NCI-H1436 (cell line): Measurements from ENCODE around the gene RALGAPA2.
A peak's percentile ranks its signal among the peaks of the same experiment; 100 is the strongest.

Experiments
- DNase-seq: peaks from one replicate; lab custom pipeline; 2025; lab: John Stamatoyannopoulos, UW

The RALGAPA2 gene

GRCh38 chr20:20683481-20684321 lies 28.7 kb downstream of the RALGAPA2 start:
- no peak for DNase-seq

DNA sequence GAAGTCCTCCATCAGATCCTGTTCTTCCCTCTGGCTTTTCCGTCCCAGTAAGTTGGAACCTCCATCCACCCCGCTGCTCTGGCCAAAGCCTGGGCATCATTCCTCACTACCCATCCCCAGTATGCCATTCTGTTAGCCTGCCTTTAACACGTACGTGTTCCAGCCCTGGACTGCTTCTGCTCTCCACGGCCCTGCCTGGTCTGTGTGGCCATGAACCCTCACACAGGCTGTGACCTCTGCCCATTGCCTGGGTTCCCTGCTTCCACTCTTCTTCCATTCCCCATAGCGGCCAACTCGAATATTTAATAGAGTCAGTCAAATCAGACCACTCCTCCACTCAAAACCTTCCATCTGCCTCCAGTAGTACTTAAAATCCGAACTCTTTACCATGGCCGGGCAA lies 29.4 kb downstream of the RALGAPA2 start:
- no peak for DNase-seq

- no peak for DNase-seq
These were observed 31.4 kb downstream of the RALGAPA2 start for GRCh38 chr20:20680991-20681508.

DNA sequence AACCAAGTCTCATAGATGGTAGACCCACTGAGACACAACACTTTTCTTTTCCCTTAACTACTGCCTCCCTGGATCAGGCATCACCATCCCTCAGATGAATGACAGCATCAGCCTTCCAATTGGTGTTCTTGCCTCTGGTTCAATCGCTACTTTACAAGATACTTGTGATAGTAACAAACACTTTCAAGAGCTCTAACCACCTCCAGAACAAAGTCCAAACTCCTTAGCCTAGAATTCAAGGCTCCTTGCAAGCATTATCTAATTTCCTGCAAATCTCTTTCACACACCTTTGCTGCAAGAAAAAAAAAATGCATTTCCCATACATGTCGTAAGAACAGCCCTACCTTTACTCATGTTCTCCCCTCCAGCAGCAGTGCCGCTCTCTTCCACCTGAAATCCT lies 33.1 kb downstream of the RALGAPA2 start:
- no peak for DNase-seq

DNA sequence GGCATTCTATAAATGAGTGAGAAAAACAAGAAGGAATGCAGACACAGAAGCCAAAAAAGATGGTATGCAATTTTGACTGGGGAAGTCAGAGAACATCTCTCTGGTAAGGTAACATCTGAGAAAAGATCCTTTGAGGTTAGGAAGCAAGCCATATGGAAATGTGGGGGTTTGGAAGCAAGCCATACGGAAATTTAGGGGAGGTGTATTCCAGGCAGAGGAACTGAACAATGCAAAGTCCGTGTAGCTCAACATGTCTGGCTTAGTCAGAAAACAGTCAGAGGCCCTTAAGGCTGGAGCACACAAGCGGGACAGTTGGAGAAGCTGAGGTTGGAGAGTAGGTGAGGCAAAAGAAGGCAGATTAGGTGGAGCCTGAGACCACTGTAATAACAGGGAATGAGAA lies 35.3 kb downstream of the RALGAPA2 start:
- no peak for DNase-seq

- no peak for DNase-seq
These were observed 43.8 kb downstream of the RALGAPA2 start for GRCh38 chr20:20668639-20669038.

GRCh38 chr20:20666359-20666758 lies 46.1 kb downstream of the RALGAPA2 start:
- DNase-seq, result no peak

- DNase-seq, result no peak
These were observed 46.7 kb downstream of the RALGAPA2 start for GRCh38 chr20:20665606-20666332.

- DNase-seq, result peak; percentile 17
These were observed 47.5 kb downstream of the RALGAPA2 start for GRCh38 chr20:20664795-20665589.

DNA sequence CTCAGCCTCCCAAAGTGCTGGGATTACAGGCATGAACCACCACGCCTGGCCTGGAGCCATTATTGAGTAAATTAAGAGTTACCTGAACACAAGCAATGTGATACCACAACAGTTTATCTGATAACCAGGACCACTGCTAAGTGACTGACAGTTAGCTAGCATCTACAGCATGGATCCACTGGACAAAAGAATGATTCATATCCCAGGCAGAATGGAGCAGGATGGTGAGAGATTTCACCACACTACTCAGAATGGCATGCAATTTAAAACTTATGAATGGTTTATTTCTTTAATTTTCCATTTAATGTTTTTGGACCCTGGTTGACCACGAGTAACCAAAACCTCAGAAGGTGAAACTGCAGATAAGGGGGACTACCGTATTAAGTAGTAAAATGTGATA lies 48.6 kb downstream of the RALGAPA2 start:
- no peak for DNase-seq

DNA sequence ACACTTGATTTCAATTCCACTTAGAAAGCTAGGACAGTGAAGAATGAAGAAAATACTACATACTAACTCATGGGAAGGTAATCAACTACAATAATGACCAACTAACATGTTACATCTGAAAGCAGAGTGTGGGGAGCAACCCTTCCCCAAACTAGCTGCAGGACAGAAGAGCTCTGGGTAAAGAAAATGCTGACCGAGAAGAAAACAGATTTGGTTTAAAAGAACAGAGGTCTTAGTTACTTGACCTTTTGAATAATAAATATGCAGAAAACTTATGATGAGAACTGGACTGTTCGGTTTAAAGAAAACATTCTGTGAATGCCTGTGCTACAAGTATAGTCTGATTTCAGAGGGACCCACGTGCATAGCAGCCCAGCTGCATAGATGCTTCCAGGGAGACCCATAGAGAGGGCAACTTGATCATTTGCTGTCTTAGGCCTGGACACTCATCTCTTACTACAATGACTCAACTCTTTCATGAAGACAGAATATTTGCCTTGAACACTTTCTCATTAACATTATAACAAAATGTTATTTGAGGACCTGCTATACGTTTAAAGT lies 53.5 kb downstream of the RALGAPA2 start:
- DNase-seq, result no peak

GRCh38 chr20:20658123-20658522 lies 54.3 kb downstream of the RALGAPA2 start:
- no peak for DNase-seq

DNA sequence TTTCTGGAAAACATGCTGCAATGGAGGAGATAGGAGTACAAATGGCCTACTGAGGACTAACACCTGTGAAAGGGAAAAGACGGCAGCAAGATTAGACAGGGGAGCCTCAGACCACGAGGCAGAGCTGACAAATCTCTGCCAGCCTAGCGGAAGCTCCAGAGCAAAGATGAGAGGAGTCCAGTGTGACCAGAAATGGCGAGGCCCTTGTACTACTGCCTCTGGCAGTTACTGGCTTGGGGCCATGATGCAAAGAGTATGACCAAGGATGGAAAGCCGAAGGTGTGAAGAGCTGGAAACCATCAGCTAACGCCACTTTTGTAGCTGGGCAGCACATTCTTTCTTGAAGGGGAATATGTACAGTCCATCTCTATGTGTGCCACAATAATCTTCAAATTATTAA lies 55.4 kb downstream of the RALGAPA2 start:
- no peak for DNase-seq

GRCh38 chr20:20655883-20656282 lies 56.6 kb downstream of the RALGAPA2 start:
- no peak for DNase-seq

GRCh38 chr20:20649945-20650344 lies 62.5 kb downstream of the RALGAPA2 start:
- DNase-seq, result no peak

DNA sequence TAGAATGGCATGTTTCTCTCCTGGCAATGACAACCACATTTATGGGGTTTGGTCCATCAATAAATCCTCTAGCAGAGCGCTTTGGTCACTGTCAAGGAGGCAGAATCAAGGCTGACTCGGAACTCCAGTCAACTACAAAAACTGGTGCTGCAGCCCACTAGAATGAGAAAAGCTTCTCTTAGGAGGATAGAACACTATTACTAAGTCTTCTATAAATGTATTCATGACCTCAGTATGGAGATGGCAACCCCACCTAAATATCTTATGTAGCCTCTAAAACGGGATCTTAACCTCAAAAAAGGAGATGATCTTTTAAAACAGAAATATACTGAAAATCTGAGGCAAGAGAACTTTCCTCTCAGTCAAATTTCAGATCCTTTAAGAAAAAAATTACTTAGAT lies 68.5 kb downstream of the RALGAPA2 start:
- DNase-seq, result no peak

DNA sequence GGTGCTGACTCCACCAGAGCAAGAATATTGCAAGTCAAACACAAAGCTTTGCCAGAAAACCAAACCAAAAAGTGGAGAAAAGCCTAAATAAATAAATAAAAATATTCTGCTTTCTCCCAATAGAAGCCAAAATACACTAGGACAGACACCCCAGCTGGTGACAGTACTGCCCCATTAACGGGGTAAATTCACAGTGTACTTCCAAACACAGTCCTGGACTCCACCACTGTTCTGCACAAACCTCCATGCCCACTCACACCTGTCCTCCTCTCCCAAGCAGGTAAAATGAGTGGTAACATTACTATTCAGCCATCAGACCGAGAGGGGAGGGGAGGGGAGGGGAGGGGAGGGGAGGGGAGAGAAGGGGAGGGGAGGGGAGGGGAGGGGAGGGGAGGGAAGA lies 70.7 kb downstream of the RALGAPA2 start:
- no peak for DNase-seq

GRCh38 chr20:20638878-20639277 lies 73.6 kb downstream of the RALGAPA2 start:
- no peak for DNase-seq

DNA sequence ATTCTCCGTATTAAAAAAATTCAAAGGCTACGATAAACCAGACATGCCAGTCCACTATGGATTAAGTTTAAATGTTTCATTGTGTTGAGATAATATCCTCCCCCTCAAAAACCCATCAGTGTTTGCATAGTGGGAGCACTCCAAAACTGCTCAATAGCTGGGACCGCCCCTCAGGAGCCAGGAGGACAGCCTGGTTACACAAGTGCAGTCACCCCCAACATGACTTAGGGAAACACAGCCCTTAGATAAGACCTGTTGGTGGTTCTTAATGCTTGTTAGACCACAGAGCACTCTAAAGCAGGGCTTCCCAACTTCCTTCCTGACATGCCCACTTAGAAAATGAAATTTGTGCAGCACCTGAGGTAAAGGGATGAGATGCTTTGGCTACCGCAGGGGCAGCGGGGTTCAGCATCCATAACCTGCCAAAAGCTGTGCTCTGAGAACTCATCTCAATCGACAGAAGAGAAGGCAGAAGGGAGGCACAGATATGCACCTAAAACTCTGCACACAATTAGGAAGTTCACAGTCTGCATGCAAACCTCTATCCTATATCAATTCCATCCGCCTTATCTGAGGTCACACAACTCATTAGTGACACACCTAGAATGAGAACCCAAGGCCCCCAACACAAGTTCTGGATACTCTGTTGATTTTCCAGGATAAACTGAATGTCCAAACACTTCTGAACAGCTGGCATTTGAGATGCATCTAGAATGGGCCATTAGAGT lies 74.3 kb downstream of the RALGAPA2 start:
- no peak for DNase-seq

DNA sequence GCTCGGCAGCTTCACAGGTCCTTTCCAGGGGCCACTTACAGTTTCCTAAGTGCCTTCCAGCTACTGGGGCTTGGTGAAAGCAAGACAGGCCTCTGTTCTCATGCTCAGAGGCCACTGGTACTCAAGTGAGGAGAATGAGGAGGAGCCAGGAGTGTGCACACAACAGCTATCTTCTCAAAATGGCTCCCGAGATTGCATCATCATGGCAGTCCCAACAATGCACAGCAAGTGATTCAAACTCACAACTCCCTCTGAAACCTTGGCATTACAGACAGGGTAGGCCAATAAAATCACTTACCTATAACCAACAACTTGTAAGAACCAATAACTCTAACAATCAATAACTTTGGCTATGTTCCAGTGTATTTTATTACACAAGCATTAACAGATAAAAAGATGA lies 77.4 kb downstream of the RALGAPA2 start:
- DNase-seq, result no peak

DNA sequence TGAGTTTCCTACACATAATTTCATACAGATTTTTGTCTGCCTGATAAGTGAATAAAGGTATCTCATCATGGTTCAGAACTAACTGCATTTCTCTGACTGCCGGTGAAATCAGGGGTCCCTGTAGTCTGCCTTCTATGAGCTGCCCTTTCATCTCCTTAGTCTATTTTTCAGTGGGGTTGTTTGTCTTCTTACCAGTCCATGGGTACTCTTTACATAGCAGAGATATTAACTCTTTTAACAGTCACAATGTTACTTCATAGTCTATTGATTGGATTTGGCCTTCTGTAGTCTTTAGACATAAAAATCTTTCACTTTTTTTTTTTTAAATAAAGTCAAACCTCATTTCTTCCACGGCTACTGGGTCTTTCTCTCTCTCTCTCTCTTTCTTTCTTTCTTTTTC lies 79.8 kb downstream of the RALGAPA2 start:
- no peak for DNase-seq
